Renal pelvis (tissue), 4 donors: Measurements from ENCODE around the gene MYO16. TPM values are rescaled to one million over a fixed set of nuclear protein-coding genes. Genes with fewer than 3 reads are reported as not detected.

Experiments used
- DNase-seq: peaks from one replicate; pipeline ENCODE4 v3.0.0-alpha.2; 2013
- polyA plus RNA-seq, 3 donors: library from polyadenylated mRNA; unstranded; fragments of 120-200 nt; gene quantifications; one replicate each; pipeline ENCODE4 v1.2.1, GENCODE V29; 2013; ENCODE audit not compliant: insufficient read length in 3 of 3

MYO16 gene
- polyA plus RNA-seq, 3 donors: 0.26 to 0.54 (median 0.52) TPM

GRCh38 chr13:108795841-108796240 lies 166.4 kb downstream of the MYO16 start:
- no peak for DNase-seq

DNA sequence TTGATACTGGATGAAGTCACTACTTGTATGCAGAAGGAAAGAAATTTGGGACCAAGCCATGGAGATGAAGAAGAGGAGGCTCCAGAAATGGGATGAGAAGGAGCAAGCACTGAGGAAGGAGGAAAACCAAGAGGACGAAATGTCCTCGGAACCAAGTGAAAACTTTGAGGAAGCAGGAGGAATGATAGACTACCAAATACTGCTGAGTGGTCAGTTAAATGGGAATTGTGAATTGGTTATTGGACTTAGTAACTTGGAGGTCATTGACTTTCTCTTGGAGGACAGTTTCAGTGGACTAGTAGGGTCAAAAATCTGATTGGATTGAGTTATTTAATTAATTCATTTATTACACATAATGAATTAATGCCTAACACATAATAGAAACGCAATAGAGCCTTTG lies 167.9 kb downstream of the MYO16 start:
- no peak for DNase-seq

- DNase-seq: no peak
These were observed 178.4 kb downstream of the MYO16 start for GRCh38 chr13:108807841-108808240.

- DNase-seq: no peak
These were observed 182.8 kb downstream of the MYO16 start for GRCh38 chr13:108812165-108812564.

GRCh38 chr13:108812661-108813060 lies 183.2 kb downstream of the MYO16 start:
- DNase-seq: no peak

- no peak for DNase-seq
These were observed 184.3 kb downstream of the MYO16 start for GRCh38 chr13:108813587-108814170.

GRCh38 chr13:108816375-108816774 lies 187.0 kb downstream of the MYO16 start:
- DNase-seq: no peak

DNA sequence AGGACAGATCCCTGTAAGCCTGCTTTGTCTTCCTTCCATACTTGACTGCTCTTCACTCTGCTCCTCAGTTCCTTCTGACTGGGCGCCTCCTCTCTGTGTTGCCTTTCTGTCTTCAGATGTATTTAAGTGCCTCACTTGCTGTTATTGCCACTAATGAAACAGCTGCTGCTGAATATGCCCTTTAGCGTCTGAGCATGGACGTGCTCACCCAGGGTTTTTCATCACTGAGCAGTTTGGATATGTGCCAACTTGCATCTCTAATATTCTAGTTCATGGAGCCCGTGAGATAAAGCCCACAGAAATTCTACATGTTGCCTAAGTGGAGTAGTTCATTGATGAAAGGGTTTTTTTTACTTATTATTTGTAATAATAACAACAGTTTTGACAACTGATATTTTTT lies 198.2 kb downstream of the MYO16 start:
- DNase-seq: no peak

GRCh38 chr13:108828086-108828815 lies 198.8 kb downstream of the MYO16 start:
- DNase-seq: no peak

- DNase-seq: no peak
These were observed 201.5 kb downstream of the MYO16 start for GRCh38 chr13:108830916-108831315.

GRCh38 chr13:108833531-108833930 lies 204.1 kb downstream of the MYO16 start:
- no peak for DNase-seq

- DNase-seq: no peak
These were observed 204.8 kb downstream of the MYO16 start for GRCh38 chr13:108834193-108834592.

DNA sequence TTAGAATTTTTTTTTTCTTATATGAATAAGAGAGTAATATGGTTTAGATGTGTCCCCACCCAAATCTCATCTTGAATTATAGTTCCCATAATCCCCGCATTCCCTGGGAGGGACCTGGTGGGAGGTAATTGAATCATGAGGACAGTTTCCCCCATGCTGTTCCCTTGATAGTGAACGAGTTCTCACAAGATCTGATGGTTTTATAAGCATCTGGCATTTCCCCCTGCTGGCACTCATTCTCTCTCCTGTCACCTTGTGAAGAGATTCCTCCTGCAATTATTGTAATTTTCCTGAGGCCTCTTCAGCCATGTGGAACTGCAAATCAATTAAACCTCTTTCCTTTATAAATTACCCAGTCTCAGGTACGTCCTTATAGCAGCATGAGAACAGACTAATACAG lies 205.7 kb downstream of the MYO16 start:
- no peak for DNase-seq

GRCh38 chr13:108850691-108851090 lies 221.3 kb downstream of the MYO16 start:
- no peak for DNase-seq

- no peak for DNase-seq
These were observed 222.2 kb downstream of the MYO16 start for GRCh38 chr13:108851660-108852059.

GRCh38 chr13:108853031-108853430 lies 223.6 kb downstream of the MYO16 start:
- no peak for DNase-seq

DNA sequence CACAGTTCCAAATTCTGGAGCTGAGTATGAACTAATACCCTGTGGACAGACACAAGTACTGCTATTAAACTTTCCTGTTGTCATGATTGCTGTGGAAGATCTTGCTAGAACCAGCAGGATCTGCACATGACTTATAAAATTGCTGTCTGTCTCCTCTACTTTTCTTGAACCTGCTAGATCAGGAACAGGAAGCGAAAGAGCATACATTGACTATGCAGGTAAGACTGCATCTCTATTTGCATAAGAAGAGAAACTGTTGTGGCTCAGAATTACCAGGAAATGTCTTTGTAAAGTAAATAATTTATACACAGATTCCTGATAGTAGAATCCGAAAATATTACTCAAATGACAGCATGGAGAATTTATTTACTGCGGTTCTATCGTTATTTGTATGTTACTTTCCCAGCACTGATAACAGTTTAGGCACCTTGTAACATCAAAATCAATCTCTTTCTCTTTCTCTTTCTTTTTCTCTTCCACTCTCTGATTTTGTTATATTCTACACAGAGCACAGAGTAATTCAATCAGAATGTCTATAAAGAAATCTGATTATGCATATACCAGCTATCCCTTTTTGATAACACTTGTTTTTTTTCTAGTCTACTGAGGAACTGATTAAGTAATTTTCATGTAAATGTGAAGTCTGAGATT lies 226.5 kb downstream of the MYO16 start:
- DNase-seq: no peak

- no peak for DNase-seq
These were observed 229.3 kb downstream of the MYO16 start for GRCh38 chr13:108858676-108859075.

- peak; percentile 70 for DNase-seq
These were observed 230.0 kb downstream of the MYO16 start for GRCh38 chr13:108859197-108860012.

DNA sequence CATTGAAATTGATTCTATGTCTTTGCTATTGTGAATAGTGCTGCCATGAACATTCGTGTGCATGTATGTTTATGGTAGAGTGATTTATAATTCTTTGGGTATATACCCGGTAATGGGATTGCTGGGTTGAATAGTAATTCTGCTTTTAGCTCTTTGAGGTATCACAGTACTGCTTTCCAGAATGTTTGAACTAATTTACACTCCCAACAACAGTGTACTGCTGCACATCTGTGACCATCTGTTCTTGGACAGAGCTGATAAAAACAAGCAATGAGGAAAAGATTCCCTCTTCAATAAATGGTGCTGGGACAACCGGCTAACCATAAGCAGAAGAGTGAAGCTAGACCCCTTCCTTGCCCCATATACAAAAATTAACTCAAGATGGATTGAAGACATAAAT lies 231.0 kb downstream of the MYO16 start:
- DNase-seq: no peak

GRCh38 chr13:108877300-108877699 lies 247.9 kb downstream of the MYO16 start:
- DNase-seq: no peak

GRCh38 chr13:108878732-108879131 lies 249.3 kb downstream of the MYO16 start:
- no peak for DNase-seq
